ENCODE results near the gene NFIA.

NFIA gene

DNA sequence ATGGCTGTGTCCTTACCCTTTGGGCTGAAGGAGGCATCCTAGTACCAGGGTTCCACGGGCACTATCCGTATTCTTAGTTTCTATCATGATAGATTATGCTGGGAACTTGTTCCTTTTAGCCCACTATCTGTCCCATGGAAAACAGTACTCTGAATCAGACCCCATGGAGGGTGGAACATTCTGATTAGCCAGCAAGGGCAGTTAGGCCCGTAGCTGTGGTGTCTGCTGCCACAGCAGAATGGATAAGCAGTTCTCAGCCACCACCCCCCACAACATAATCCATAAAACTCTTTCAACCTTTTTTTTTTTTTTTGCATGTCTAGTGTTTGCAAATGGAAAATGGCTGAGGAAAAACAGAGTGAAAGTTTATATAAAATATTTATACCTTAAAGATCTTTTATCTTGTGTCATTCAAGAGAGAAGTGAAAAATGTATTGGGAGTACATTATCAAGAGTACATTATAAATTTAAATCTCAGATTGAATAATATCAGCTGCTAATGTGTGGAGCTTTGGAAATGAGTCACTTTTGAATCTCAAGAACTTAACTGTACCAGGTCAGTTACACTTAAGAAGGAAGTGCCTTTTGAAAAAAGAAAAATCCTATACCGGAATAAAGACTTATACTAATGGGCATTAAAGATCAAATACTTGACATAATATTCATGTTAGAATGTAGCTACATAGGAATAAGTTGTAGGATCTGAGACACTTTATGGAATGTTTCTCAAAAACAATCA, 80.3 kb downstream of the NFIA start:
- CTCF ChIA-PET: interaction anchor here (0.7 kb wide), 1 partner anchor 72 kb away, joined by 8 read pairs; no protein-coding TSS in a partner anchor

DNA sequence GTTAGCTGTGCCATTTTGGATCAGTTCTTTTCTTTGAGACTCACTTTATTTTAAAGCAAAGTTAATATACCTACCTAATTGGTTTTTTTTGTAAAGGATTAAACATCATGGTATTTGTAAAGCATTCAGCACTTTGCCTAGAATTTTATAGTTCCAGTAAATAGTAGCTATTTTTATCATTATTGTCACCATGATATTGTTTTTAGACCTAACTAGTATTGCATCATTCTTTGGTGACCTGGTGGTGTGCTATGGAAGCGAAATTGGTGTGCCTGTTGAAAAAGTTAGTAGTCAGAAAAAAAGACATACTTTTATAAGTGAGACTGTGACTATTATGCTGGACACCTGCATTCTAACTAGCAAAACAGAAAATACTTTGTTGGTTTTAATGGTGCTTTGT, 81.0 kb downstream of the NFIA start:
- H3K36me3 ChIP-seq (ENCODE audit: control insufficient read depth in 2 of 2, insufficient read depth in 1 of 2, low read length in 2 of 2): no peaks in the 10 kb centered on the region
- TF ChIP-seq ZNF112 (tag by site-specific recombination; IDR thresholded peaks at IDR 0.05) (no peak), ZNF596 (tag by site-specific recombination; IDR thresholded peaks at IDR 0.05) (no peak), ZBTB20 (tag by site-specific recombination; IDR thresholded peaks at IDR 0.05) (no peak), ZNF423 (tag by site-specific recombination; IDR thresholded peaks at IDR 0.05) (no peak)
- TF ChIP-seq, protein P1, sequence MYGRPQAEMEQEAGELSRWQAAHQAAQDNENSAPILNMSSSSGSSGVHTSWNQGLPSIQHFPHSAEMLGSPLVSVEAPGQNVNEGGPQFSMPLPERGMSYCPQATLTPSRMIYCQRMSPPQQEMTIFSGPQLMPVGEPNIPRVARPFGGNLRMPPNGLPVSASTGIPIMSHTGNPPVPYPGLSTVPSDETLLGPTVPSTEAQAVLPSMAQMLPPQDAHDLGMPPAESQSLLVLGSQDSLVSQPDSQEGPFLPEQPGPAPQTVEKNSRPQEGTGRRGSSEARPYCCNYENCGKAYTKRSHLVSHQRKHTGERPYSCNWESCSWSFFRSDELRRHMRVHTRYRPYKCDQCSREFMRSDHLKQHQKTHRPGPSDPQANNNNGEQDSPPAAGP (tag by site-specific recombination; IDR thresholded peaks at IDR 0.05): no peak
- TF ChIP-seq, protein P2, sequence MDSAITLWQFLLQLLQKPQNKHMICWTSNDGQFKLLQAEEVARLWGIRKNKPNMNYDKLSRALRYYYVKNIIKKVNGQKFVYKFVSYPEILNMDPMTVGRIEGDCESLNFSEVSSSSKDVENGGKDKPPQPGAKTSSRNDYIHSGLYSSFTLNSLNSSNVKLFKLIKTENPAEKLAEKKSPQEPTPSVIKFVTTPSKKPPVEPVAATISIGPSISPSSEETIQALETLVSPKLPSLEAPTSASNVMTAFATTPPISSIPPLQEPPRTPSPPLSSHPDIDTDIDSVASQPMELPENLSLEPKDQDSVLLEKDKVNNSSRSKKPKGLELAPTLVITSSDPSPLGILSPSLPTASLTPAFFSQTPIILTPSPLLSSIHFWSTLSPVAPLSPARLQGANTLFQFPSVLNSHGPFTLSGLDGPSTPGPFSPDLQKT (IDR thresholded peaks at IDR 0.05; ENCODE audit: borderline replicate concordance, low read depth, low read length): no peak
- TF ChIP-seq, protein P3, sequence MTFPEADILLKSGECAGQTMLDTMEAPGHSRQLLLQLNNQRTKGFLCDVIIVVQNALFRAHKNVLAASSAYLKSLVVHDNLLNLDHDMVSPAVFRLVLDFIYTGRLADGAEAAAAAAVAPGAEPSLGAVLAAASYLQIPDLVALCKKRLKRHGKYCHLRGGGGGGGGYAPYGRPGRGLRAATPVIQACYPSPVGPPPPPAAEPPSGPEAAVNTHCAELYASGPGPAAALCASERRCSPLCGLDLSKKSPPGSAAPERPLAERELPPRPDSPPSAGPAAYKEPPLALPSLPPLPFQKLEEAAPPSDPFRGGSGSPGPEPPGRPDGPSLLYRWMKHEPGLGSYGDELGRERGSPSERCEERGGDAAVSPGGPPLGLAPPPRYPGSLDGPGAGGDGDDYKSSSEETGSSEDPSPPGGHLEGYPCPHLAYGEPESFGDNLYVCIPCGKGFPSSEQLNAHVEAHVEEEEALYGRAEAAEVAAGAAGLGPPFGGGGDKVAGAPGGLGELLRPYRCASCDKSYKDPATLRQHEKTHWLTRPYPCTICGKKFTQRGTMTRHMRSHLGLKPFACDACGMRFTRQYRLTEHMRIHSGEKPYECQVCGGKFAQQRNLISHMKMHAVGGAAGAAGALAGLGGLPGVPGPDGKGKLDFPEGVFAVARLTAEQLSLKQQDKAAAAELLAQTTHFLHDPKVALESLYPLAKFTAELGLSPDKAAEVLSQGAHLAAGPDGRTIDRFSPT (tag by site-specific recombination; IDR thresholded peaks at IDR 0.05): no peak
- TF ChIP-seq, protein P4, sequence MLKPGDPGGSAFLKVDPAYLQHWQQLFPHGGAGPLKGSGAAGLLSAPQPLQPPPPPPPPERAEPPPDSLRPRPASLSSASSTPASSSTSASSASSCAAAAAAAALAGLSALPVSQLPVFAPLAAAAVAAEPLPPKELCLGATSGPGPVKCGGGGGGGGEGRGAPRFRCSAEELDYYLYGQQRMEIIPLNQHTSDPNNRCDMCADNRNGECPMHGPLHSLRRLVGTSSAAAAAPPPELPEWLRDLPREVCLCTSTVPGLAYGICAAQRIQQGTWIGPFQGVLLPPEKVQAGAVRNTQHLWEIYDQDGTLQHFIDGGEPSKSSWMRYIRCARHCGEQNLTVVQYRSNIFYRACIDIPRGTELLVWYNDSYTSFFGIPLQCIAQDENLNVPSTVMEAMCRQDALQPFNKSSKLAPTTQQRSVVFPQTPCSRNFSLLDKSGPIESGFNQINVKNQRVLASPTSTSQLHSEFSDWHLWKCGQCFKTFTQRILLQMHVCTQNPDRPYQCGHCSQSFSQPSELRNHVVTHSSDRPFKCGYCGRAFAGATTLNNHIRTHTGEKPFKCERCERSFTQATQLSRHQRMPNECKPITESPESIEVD (tag by site-specific recombination; IDR thresholded peaks at IDR 0.05): no peak
- no peaks in the 10 kb centered on the region for H3K9me3 ChIP-seq (ENCODE audit: control insufficient read depth, insufficient read depth, low read depth, low read length)
- H3K27ac ChIP-seq (ENCODE audit: extremely low read depth, low read depth, low read length): no peak overlapping the region
- POLR2A ChIA-PET: no interaction called here
- CTCF ChIA-PET: no interaction called here
- H3K4me1 ChIP-seq (ENCODE audit: control insufficient read depth, insufficient read depth, low read length): no peaks in the 10 kb centered on the region
- H3K4me3 ChIP-seq (ENCODE audit: low read depth, low read length): no peak overlapping the region

More for the DNA sequence above, 80.3 kb downstream of the NFIA start:
- Histone ChIP-seq H3K9me3 (ENCODE audit: control insufficient read depth, insufficient read depth, low read depth, low read length) (no peaks in the 10 kb centered on the region), H3K27ac (ENCODE audit: extremely low read depth, low read depth, low read length) (no peak overlapping the region), H3K4me3 (ENCODE audit: low read depth, low read length) (no peak overlapping the region), H3K4me1 (ENCODE audit: control insufficient read depth, insufficient read depth, low read length) (0 out of 2 replicates have a peak, but pooled peaks cover under 1% of the 10 kb centered on the region), H3K36me3 (ENCODE audit: control insufficient read depth in 2 of 2, insufficient read depth in 1 of 2, low read length in 2 of 2) (no peaks in the 10 kb centered on the region)
- TF ChIP-seq GLIS1 (tag by site-specific recombination; IDR thresholded peaks at IDR 0.05) (peak; percentile 42; the same call in 1 of the 2 replicates), ZNF132 (tag by site-specific recombination; IDR thresholded peaks at IDR 0.05; ENCODE audit: borderline replicate concordance) (no peak)
- TF ChIP-seq, protein P5, sequence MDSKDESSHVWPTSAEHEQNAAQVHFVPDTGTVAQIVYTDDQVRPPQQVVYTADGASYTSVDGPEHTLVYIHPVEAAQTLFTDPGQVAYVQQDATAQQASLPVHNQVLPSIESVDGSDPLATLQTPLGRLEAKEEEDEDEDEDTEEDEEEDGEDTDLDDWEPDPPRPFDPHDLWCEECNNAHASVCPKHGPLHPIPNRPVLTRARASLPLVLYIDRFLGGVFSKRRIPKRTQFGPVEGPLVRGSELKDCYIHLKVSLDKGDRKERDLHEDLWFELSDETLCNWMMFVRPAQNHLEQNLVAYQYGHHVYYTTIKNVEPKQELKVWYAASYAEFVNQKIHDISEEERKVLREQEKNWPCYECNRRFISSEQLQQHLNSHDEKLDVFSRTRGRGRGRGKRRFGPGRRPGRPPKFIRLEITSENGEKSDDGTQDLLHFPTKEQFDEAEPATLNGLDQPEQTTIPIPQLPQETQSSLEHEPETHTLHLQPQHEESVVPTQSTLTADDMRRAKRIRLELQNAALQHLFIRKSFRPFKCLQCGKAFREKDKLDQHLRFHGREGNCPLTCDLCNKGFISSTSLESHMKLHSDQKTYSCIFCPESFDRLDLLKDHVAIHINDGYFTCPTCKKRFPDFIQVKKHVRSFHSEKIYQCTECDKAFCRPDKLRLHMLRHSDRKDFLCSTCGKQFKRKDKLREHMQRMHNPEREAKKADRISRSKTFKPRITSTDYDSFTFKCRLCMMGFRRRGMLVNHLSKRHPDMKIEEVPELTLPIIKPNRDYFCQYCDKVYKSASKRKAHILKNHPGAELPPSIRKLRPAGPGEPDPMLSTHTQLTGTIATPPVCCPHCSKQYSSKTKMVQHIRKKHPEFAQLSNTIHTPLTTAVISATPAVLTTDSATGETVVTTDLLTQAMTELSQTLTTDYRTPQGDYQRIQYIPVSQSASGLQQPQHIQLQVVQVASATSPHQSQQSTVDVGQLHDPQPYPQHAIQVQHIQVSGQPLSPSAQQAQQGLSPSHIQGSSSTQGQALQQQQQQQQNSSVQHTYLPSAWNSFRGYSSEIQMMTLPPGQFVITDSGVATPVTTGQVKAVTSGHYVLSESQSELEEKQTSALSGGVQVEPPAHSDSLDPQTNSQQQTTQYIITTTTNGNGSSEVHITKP (tag by site-specific recombination; IDR thresholded peaks at IDR 0.05): peak; percentile 39; the same call in 1 of the 2 replicates
- POLR2A ChIA-PET: no interaction called here

Data from HEK293 (cell line).